Cerebellar cortex (tissue), 1 donor: Measurements from ENCODE around the gene PIP.
"Not testable (repeated sequence)": the region's sequence is repeated elsewhere in the genome, so short reads cannot be mapped to it uniquely, and the experiment has no call there.

Experiments
- DNase-seq: peaks from one replicate; pipeline ENCODE4 v3.0.0-alpha.2; 2015; ENCODE audit warnings: low spot score

Gene PIP

GRCh38 chr7:143177374-143178119, 45.7 kb downstream of the PIP start:
- DNase-seq, result no peak

GRCh38 chr7:143180771-143181170, 48.9 kb downstream of the PIP start:
- not testable (repeated sequence) for DNase-seq

GRCh38 chr7:143181349-143181748, 49.5 kb downstream of the PIP start:
- DNase-seq, result no peak

- no peak for DNase-seq
Observed at GRCh38 chr7:143183024-143183423, 51.1 kb downstream of the PIP start, which contains the start of gene TAS2R39. TAS2R39 (plus strand) TSS chr7:143183419; CDS start chr7:143183419, 0 bp downstream.

GRCh38 chr7:143185551-143185950, 53.7 kb downstream of the PIP start:
- DNase-seq, result no peak

GRCh38 chr7:143188994-143189393, 57.1 kb downstream of the PIP start:
- DNase-seq, result no peak
